HepG2 (cell line): ENCODE results near the gene ERFL. TPM values are rescaled to one million over a fixed set of nuclear protein-coding genes. Genes with fewer than 3 reads are reported as not detected.

Experiments used
- ATAC-seq: fragments of 200-7000 bp; cut with Tn5 transposase; 3 replicates; pipeline ENCODE4 v1.9.1; 2020; ENCODE audit warnings: mild to moderate bottlenecking, moderate library complexity
- BruUV-seq: library from RNA; stranded (reverse); fragments of 400-500 nt; replicated peaks from 2 replicates; lab custom pipeline; 2021; lab: Mats Ljungman, UMichigan
- CTCF ChIA-PET: fragments of 300-600 bp; formaldehyde crosslinking; extraction: SDS; loops from one replicate; lab custom pipeline; 2021; ENCODE audit warnings: low total read pairs, inconsistent platforms, low intra/inter-chr PET ratio; lab: Yijun Ruan, JAX
- POLR2A ChIA-PET: fragments of 350-600 bp; sonication (Branson Sonifier 250); formaldehyde crosslinking; loops from one replicate; lab custom pipeline; 2020; ENCODE audit warnings: antibody characterized with exemption, inconsistent platforms; lab: Yijun Ruan, JAX
- DNase-seq: peaks from one replicate; pipeline ENCODE4 v3.0.0-alpha.2; 2015; ENCODE audit warnings: low spot score
- FAIRE-seq: peaks from 3 replicates; lab custom pipeline; 2011; peaks lifted over from hg19 to GRCh38; lab: Jason Lieb, UNC
- H2AFZ ChIP-seq: one replicate; pipeline ENCODE4 v1.6.1; 2011; ENCODE audit warnings: low read length, inconsistent platforms
- H3K27ac ChIP-seq: fragments of 300-600 bp; 3 replicates; pipeline ENCODE4 v1.8.0; 2011; ENCODE audit warnings: mixed run types, mild to moderate bottlenecking, mixed read lengths, low read length, inconsistent platforms; ENCODE audit not compliant: insufficient read depth; ENCODE audit errors: extremely low read length
- H3K27me3 ChIP-seq, 2 experiments: fragments of 200-600 bp in 1 of 2; 2 replicates in 1 of 2; 3 replicates in 1 of 2; pipeline versions ENCODE4 v1.6.0 to v1.8.0; 2011; ENCODE audit warnings: low read length in 2 of 2, mild to moderate bottlenecking in 2 of 2, moderate library complexity in 2 of 2, inconsistent platforms in 1 of 2; ENCODE audit not compliant: insufficient read depth in 2 of 2, control insufficient read depth in 1 of 2
- H3K36me3 ChIP-seq, 2 experiments: fragments of 200-600 bp in 1 of 2; replicated peaks in 1 of 2; 2 replicates in 1 of 2; 3 replicates in 1 of 2; pipeline versions ENCODE4 v1.5.1 to v1.8.0; 2011; ENCODE audit warnings: low read length in 2 of 2, inconsistent platforms in 1 of 2; ENCODE audit not compliant: insufficient read depth in 2 of 2, control insufficient read depth in 1 of 2
- H3K4me1 ChIP-seq: 2 replicates; pipeline ENCODE4 v1.5.1; 2012; ENCODE audit warnings: low read length, inconsistent platforms; ENCODE audit not compliant: insufficient read depth
- H3K4me2 ChIP-seq: 2 replicates; pipeline ENCODE4 v1.6.0; 2011; ENCODE audit warnings: low read depth, low read length, inconsistent platforms
- H3K4me3 ChIP-seq, 3 experiments: fragments of 200-600 bp in 1 of 3; sonication (generic), shearing (Covaris generic) in 1 of 3; replicated peaks in 1 of 3; 2 replicates each; pipeline ENCODE4 v1.5.1; 2011 to 2016; ENCODE audit warnings: low read length in 3 of 3, inconsistent platforms in 2 of 3, low read depth in 2 of 3, mild to moderate bottlenecking in 2 of 3, control low read depth in 1 of 3, mixed read lengths in 1 of 3; ENCODE audit not compliant: insufficient read depth in 1 of 3
- H3K79me2 ChIP-seq: one replicate; pipeline ENCODE4 v1.6.1; 2011; ENCODE audit warnings: low read length, inconsistent platforms; ENCODE audit not compliant: insufficient read depth
- H3K9ac ChIP-seq: 2 replicates; pipeline ENCODE4 v1.6.0; 2011; ENCODE audit warnings: mild to moderate bottlenecking, low read depth, low read length, inconsistent platforms; ENCODE audit not compliant: insufficient read depth
- H3K9me3 ChIP-seq: 2 replicates; pipeline ENCODE4 v1.5.1; 2012; ENCODE audit warnings: mild to moderate bottlenecking, low read length
- H4K20me1 ChIP-seq: 2 replicates; pipeline ENCODE4 v1.6.0; 2011; ENCODE audit warnings: inconsistent platforms, mild to moderate bottlenecking, low read length, moderate library complexity; ENCODE audit not compliant: insufficient read depth
- ELF3 ChIP-seq: IDR thresholded peaks from 2 replicates; pipeline ENCODE4 v1.6.1; 2016; ENCODE audit warnings: missing genetic modification reagents, missing compliant biosample characterization
- NKX3-1 ChIP-seq: sonication (generic); formaldehyde crosslinking; IDR thresholded peaks from 2 replicates; pipeline ENCODE4 v1.5.0; 2020; ENCODE audit warnings: missing genetic modification reagents
- PAF1 ChIP-seq: IDR thresholded peaks from 2 replicates; pipeline ENCODE4 v1.6.1; 2016; ENCODE audit warnings: missing genetic modification reagents, missing compliant biosample characterization
- RBM22 ChIP-seq: fragments of 200-400 bp; formaldehyde crosslinking; optimal IDR thresholded peaks from 2 replicates; pipeline ENCODE3; 2017; ENCODE audit warnings: mild to moderate bottlenecking, low read length, moderate library complexity
- TAF15 ChIP-seq: fragments of 200-400 bp; formaldehyde crosslinking; IDR thresholded peaks from one replicate; pipeline ENCODE4 v1.6.1; 2018; ENCODE audit warnings: mild to moderate bottlenecking, low read depth, low read length; ENCODE audit not compliant: poor library complexity, severe bottlenecking
- ZNF274 ChIP-seq: sonication (generic); formaldehyde crosslinking; IDR thresholded peaks from 2 replicates; pipeline ENCODE4 v1.5.1; 2020; ENCODE audit warnings: mild to moderate bottlenecking, missing genetic modification reagents
- ZNF383 ChIP-seq: sonication (generic); formaldehyde crosslinking; IDR thresholded peaks from 2 replicates; pipeline ENCODE4 v1.4.0; 2020; ENCODE audit warnings: missing genetic modification reagents, mild to moderate bottlenecking, borderline replicate concordance
- ZNF619 ChIP-seq: sonication (generic); formaldehyde crosslinking; IDR thresholded peaks from 2 replicates; pipeline ENCODE4 v1.4.0; 2020; ENCODE audit warnings: mild to moderate bottlenecking, missing genetic modification reagents
- ZNF7 ChIP-seq: IDR thresholded peaks from 2 replicates; pipeline ENCODE4 v1.6.1; 2016; ENCODE audit warnings: missing biosample characterization, missing genetic modification reagents
- WGBS: methylation state at CpG from one replicate; pipeline ENCODE4 v1.1.6; 2017; ENCODE audit warnings: low lambda C conversion rate; 5-methylcytosine and 5-hydroxymethylcytosine counted together
- in situ Hi-C: cut with HindIII; loops from 2 replicates; pipeline ENCODE4 v1.10.0; 2017; ENCODE audit warnings: low pct_unique_long_range_greater_than_20kb; ENCODE audit not compliant: extremely low pct_ligation_motif_present
- intact Hi-C: fragments of 100-400 bp; cut with micrococcal nuclease; formaldehyde crosslinking; loops from one replicate; pipeline ENCODE4 v1.10.0; 2022; ENCODE audit not compliant: unreplicated experiment
- polyA plus RNA-seq, 8 experiments: library from polyadenylated mRNA; depleted of rRNA in 3 of 8; stranded (reverse) in 7 of 8; unstranded in 1 of 8; fragments of >200 nt; fragmentation: Illumina TruSeq in 4 of 8; extraction: Trizol in 4 of 8; gene quantifications; 2 replicates each; pipeline versions ENCODE4 v1.2.1 to v1.2.3, GENCODE V29; 2011 to 2016; ENCODE audit warnings: low read depth in 4 of 8, missing spikeins in 1 of 8, mixed read lengths in 1 of 8; ENCODE audit not compliant: insufficient read depth in 1 of 8
- total RNA-seq, 5 experiments: library from RNA; depleted of rRNA; stranded (reverse); fragments of >200 nt; fragmentation: Illumina TruSeq; extraction: Trizol; gene quantifications; 2 replicates each; pipeline ENCODE4 v1.2.3, GENCODE V29; 2016; ENCODE audit warnings: low read depth in 1 of 5
- TF ChIP-seq, protein P1 (sequence below): sonication (generic); formaldehyde crosslinking; IDR thresholded peaks from 2 replicates; pipeline ENCODE4 v1.4.0; 2020; ENCODE audit warnings: missing genetic modification reagents
- TF ChIP-seq, protein P2 (sequence below): sonication (generic); formaldehyde crosslinking; IDR thresholded peaks from 2 replicates; pipeline ENCODE4 v1.4.0; 2020; ENCODE audit warnings: mild to moderate bottlenecking, missing genetic modification reagents
- TF ChIP-seq, protein P3 (sequence below): sonication (generic); formaldehyde crosslinking; IDR thresholded peaks from 2 replicates; pipeline ENCODE4 v1.4.0; 2020; ENCODE audit warnings: missing genetic modification reagents
- TF ChIP-seq, protein P4 (sequence below): sonication (generic); formaldehyde crosslinking; IDR thresholded peaks from 2 replicates; pipeline ENCODE4 v1.5.0; 2020; ENCODE audit warnings: mild to moderate bottlenecking, missing genetic modification reagents

ERFL gene
- total and polyA plus RNA-seq, 2 of the 13 experiments (the other 11 are each of a cell fraction or from before 2014, with no cell fraction given): not detected

DNA sequence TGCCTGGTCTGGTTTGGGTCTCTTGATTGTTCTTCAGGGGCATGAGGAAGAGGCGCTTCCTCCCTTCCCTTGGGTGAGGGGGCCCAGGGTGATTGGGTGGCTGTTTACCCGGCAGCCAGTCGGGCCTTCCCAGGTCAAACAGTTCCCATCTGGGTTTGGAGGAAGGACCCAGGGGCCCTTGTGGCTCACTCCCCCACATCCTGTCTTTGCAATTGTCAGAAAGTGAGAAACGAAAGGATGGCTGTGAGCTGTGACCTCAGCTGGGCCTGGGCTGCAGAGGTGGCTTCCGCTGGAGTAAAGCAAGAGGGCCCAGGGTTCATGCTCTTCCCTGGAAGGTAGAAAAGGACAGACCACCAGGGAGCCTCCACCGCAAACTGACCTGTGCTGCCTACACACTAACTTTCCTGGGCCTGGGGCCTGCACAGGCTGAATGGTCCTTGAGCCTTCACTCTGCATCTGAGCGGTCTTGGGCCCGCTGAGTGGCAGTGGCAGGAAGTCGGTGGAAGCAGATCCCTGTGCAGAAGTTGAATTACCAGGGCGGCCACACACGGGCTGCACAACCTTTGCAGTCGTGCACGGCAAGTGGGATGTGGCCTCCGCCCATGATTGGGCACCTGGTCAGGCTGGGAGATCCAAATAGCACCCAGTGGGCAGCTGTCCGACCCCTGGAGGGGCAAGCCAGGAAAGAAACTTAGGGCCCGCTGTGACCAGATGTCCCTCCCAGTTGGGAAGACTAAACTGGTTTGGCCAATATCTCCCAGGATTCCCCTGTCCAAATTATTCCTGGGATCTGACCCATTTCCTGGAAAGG, 56.5 kb downstream of the ERFL start (continued):
- TF ChIP-seq, protein P1, sequence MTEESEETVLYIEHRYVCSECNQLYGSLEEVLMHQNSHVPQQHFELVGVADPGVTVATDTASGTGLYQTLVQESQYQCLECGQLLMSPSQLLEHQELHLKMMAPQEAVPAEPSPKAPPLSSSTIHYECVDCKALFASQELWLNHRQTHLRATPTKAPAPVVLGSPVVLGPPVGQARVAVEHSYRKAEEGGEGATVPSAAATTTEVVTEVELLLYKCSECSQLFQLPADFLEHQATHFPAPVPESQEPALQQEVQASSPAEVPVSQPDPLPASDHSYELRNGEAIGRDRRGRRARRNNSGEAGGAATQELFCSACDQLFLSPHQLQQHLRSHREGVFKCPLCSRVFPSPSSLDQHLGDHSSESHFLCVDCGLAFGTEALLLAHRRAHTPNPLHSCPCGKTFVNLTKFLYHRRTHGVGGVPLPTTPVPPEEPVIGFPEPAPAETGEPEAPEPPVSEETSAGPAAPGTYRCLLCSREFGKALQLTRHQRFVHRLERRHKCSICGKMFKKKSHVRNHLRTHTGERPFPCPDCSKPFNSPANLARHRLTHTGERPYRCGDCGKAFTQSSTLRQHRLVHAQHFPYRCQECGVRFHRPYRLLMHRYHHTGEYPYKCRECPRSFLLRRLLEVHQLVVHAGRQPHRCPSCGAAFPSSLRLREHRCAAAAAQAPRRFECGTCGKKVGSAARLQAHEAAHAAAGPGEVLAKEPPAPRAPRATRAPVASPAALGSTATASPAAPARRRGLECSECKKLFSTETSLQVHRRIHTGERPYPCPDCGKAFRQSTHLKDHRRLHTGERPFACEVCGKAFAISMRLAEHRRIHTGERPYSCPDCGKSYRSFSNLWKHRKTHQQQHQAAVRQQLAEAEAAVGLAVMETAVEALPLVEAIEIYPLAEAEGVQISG (CRISPR knock-in tag): peak; percentile 26; the same call in 1 of the 2 replicates
- TF ChIP-seq ZNF7 (CRISPR knock-in tag) (0 out of 2 replicates have a peak, but pooled peaks have one; percentile 9), TAF15 (peak; percentile 74), PAF1 (CRISPR knock-in tag) (peak; percentile 88; the same call in 1 of the 2 replicates)

DNA sequence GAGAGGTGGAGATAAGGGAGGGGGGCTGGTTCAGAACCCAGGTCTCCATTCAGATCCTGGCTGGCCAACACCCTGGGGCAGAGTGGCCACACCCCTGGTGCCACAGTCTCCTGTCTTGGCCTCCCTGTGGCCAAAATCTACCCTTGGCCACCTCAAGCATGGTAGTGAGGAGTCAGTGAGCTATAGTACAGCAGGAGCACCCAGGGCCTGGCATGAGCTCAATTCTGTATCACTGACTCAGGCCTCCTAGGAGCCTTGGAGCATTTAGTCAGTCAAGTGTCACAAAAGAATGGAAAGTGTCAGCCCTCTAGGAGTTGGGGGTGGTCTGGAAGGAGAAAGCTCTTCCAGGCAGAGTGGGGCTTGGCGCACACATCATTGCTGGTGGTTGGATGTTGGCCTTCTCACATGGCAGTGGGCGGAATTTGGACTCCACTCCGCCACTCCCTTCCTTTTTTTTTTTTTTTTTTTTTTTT, 57.8 kb downstream of the ERFL start:
- Histone ChIP-seq H3K36me3 (peaks cover 17 to 55% of the 10 kb centered on the region in 2 experiments), H2AFZ (no peak overlapping the region), H3K79me2 (peaks cover 16% of the 10 kb centered on the region), H4K20me1 (peaks cover 68% of the 10 kb centered on the region), H3K27ac (peak overlapping the region; percentile 48), H3K27me3 (no peaks in the 10 kb centered on the region), H3K9ac (no peak overlapping the region), H3K9me3 (no peaks in the 10 kb centered on the region), H3K4me3 (no peak overlapping the region), H3K4me1 (peaks cover 46% of the 10 kb centered on the region), H3K4me2 (no peak overlapping the region)
- no peak for FAIRE-seq
- DNase-seq: no peak
- ChIA-PET POLR2A (interaction anchor here (0.6 to 6.9 kb wide), 3 partner anchors 11 to 87 kb away, joined by 3 to 72 read pairs (median 4); partner anchors contain the start of gene RPS19), CTCF (no interaction called here)
- ATAC-seq: peak; percentile 1; the same call in 2 of the 3 replicates
- no TSS peak for BruUV-seq
- in situ Hi-C loops: no loop called here
- intact Hi-C loops: no loop called here
- 90% methylated on average over 3 of the region's 3 CpGs for WGBS
- TF ChIP-seq ELF3 (no peak), NKX3-1 (CRISPR knock-in tag) (no peak), ZNF383 (CRISPR knock-in tag) (no peak), ZNF619 (CRISPR knock-in tag) (no peak), ZNF274 (CRISPR knock-in tag) (no peak), RBM22 (peak; percentile 84)
- TF ChIP-seq, protein P2, sequence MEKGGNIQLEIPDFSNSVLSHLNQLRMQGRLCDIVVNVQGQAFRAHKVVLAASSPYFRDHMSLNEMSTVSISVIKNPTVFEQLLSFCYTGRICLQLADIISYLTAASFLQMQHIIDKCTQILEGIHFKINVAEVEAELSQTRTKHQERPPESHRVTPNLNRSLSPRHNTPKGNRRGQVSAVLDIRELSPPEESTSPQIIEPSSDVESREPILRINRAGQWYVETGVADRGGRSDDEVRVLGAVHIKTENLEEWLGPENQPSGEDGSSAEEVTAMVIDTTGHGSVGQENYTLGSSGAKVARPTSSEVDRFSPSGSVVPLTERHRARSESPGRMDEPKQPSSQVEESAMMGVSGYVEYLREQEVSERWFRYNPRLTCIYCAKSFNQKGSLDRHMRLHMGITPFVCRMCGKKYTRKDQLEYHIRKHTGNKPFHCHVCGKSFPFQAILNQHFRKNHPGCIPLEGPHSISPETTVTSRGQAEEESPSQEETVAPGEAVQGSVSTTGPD (CRISPR knock-in tag): no peak
- TF ChIP-seq, protein P3, sequence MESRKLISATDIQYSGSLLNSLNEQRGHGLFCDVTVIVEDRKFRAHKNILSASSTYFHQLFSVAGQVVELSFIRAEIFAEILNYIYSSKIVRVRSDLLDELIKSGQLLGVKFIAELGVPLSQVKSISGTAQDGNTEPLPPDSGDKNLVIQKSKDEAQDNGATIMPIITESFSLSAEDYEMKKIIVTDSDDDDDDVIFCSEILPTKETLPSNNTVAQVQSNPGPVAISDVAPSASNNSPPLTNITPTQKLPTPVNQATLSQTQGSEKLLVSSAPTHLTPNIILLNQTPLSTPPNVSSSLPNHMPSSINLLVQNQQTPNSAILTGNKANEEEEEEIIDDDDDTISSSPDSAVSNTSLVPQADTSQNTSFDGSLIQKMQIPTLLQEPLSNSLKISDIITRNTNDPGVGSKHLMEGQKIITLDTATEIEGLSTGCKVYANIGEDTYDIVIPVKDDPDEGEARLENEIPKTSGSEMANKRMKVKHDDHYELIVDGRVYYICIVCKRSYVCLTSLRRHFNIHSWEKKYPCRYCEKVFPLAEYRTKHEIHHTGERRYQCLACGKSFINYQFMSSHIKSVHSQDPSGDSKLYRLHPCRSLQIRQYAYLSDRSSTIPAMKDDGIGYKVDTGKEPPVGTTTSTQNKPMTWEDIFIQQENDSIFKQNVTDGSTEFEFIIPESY: peak; percentile 93
- TF ChIP-seq, protein P4, sequence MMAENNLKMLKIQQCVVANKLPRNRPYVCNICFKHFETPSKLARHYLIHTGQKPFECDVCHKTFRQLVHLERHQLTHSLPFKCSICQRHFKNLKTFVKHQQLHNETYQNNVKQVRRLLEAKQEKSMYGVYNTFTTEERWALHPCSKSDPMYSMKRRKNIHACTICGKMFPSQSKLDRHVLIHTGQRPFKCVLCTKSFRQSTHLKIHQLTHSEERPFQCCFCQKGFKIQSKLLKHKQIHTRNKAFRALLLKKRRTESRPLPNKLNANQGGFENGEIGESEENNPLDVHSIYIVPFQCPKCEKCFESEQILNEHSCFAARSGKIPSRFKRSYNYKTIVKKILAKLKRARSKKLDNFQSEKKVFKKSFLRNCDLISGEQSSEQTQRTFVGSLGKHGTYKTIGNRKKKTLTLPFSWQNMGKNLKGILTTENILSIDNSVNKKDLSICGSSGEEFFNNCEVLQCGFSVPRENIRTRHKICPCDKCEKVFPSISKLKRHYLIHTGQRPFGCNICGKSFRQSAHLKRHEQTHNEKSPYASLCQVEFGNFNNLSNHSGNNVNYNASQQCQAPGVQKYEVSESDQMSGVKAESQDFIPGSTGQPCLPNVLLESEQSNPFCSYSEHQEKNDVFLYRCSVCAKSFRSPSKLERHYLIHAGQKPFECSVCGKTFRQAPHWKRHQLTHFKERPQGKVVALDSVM (CRISPR knock-in tag): no peak
